ENCODE data around the gene ERICH6B.
"Not testable (repeated sequence)": the region's sequence is repeated elsewhere in the genome, so short reads cannot be mapped to it uniquely, and the experiment has no call there.

Gene ERICH6B

GRCh38 chr13:45635291-45635690 lies 19.8 kb upstream of the ERICH6B start:
- not testable (repeated sequence) for H3K4me3 ChIP-seq (ENCODE audit: low read depth, low read length, poor library complexity, severe bottlenecking); H3K36me3 ChIP-seq (ENCODE audit: insufficient read depth, low read length); H3K27ac ChIP-seq (ENCODE audit: low read depth, low read length, poor library complexity, severe bottlenecking)

DNA sequence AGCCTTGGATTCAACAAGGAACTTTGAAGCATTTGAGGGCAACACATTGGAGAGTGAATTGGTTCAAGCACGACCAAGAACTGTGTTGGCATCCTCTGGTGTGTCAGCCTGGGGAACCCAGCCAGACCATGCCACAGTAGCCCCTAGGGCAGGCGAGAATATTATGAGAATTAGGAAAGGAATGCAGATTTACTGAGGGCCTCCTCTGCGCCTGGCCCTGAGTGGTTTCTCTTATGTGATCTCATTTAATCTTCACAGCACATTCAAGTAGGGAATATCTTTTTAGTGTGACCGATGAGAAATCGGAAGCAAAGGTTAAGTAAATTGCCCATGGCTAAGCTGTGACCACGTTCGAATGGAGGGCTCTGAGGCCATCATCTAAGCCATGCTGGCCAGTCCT lies 15.3 kb upstream of the ERICH6B start:
- no peak overlapping the region for H3K27ac ChIP-seq (ENCODE audit: low read depth, low read length, poor library complexity, severe bottlenecking)
- H3K9ac ChIP-seq (ENCODE audit: low read length) = no peak overlapping the region
- no peaks in the 10 kb centered on the region for H3K9me2 ChIP-seq (ENCODE audit: low read depth, low read length)
- no peaks in the 10 kb centered on the region for H3K4me1 ChIP-seq (ENCODE audit: insufficient read depth, low read length, severe bottlenecking)
- H3K27me3 ChIP-seq (ENCODE audit: insufficient read depth, low read length) = no peaks in the 10 kb centered on the region
- H3K4me3 ChIP-seq (ENCODE audit: low read depth, low read length, poor library complexity, severe bottlenecking) = no peak overlapping the region
- no peak overlapping the region for H2AFZ ChIP-seq (ENCODE audit: low read length)
- no peaks in the 10 kb centered on the region for H3K9me3 ChIP-seq (ENCODE audit: low read length)
- no peaks in the 10 kb centered on the region for H3F3A ChIP-seq (ENCODE audit: insufficient read depth, low read length)
- H3K79me2 ChIP-seq (ENCODE audit: insufficient read depth, low read length) = no peaks in the 10 kb centered on the region
- H3K36me3 ChIP-seq (ENCODE audit: insufficient read depth, low read length) = no peaks in the 10 kb centered on the region
- no peak for TF ChIP-seq EZH2 (IDR thresholded peaks at IDR 0.05; ENCODE audit: borderline replicate concordance, low read length)
- TF ChIP-seq, protein P1, sequence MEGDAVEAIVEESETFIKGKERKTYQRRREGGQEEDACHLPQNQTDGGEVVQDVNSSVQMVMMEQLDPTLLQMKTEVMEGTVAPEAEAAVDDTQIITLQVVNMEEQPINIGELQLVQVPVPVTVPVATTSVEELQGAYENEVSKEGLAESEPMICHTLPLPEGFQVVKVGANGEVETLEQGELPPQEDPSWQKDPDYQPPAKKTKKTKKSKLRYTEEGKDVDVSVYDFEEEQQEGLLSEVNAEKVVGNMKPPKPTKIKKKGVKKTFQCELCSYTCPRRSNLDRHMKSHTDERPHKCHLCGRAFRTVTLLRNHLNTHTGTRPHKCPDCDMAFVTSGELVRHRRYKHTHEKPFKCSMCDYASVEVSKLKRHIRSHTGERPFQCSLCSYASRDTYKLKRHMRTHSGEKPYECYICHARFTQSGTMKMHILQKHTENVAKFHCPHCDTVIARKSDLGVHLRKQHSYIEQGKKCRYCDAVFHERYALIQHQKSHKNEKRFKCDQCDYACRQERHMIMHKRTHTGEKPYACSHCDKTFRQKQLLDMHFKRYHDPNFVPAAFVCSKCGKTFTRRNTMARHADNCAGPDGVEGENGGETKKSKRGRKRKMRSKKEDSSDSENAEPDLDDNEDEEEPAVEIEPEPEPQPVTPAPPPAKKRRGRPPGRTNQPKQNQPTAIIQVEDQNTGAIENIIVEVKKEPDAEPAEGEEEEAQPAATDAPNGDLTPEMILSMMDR (IDR thresholded peaks at IDR 0.05; ENCODE audit: low read length) = no peak
- H3K4me2 ChIP-seq (ENCODE audit: low read length) = no peak overlapping the region
- no peaks in the 10 kb centered on the region for H4K20me1 ChIP-seq (ENCODE audit: insufficient read depth, low read length)

More at GRCh38 chr13:45635291-45635690, 19.8 kb upstream of the ERICH6B start:
- not testable (repeated sequence) for H3K79me2 ChIP-seq (ENCODE audit: insufficient read depth, low read length); H4K20me1 ChIP-seq (ENCODE audit: insufficient read depth, low read length); H3K9ac ChIP-seq (ENCODE audit: low read length); H3K9me3 ChIP-seq (ENCODE audit: low read length); H2AFZ ChIP-seq (ENCODE audit: low read length); H3F3A ChIP-seq (ENCODE audit: insufficient read depth, low read length); H3K27me3 ChIP-seq (ENCODE audit: insufficient read depth, low read length); H3K4me2 ChIP-seq (ENCODE audit: low read length); H3K9me2 ChIP-seq (ENCODE audit: low read depth, low read length); H3K4me1 ChIP-seq (ENCODE audit: insufficient read depth, low read length, severe bottlenecking)

GRCh38 chr13:45629940-45630339 lies 14.4 kb upstream of the ERICH6B start:
- Histone ChIP-seq H3F3A (ENCODE audit: insufficient read depth, low read length) (no peaks in the 10 kb centered on the region), H3K4me2 (ENCODE audit: low read length) (no peak overlapping the region), H3K79me2 (ENCODE audit: insufficient read depth, low read length) (no peaks in the 10 kb centered on the region), H3K36me3 (ENCODE audit: insufficient read depth, low read length) (no peaks in the 10 kb centered on the region), H3K9me3 (ENCODE audit: low read length) (no peaks in the 10 kb centered on the region), H4K20me1 (ENCODE audit: insufficient read depth, low read length) (no peaks in the 10 kb centered on the region), H2AFZ (ENCODE audit: low read length) (no peak overlapping the region), H3K4me3 (ENCODE audit: low read depth, low read length, poor library complexity, severe bottlenecking) (no peak overlapping the region), H3K4me1 (ENCODE audit: insufficient read depth, low read length, severe bottlenecking) (no peaks in the 10 kb centered on the region), H3K27me3 (ENCODE audit: insufficient read depth, low read length) (no peaks in the 10 kb centered on the region), H3K9ac (ENCODE audit: low read length) (no peak overlapping the region), H3K27ac (ENCODE audit: low read depth, low read length, poor library complexity, severe bottlenecking) (no peak overlapping the region), H3K9me2 (ENCODE audit: low read depth, low read length) (no peaks in the 10 kb centered on the region)
- no peak for TF ChIP-seq EZH2 (IDR thresholded peaks at IDR 0.05; ENCODE audit: borderline replicate concordance, low read length)
- TF ChIP-seq, protein P1 (IDR thresholded peaks at IDR 0.05; ENCODE audit: low read length) = no peak

- H2AFZ ChIP-seq (ENCODE audit: low read length) = no peak overlapping the region
- TF ChIP-seq, protein P1 (IDR thresholded peaks at IDR 0.05; ENCODE audit: low read length) = no peak
- TF ChIP-seq EZH2 (IDR thresholded peaks at IDR 0.05; ENCODE audit: borderline replicate concordance, low read length) = no peak
- no peaks in the 10 kb centered on the region for H3K4me1 ChIP-seq (ENCODE audit: insufficient read depth, low read length, severe bottlenecking)
Observed at GRCh38 chr13:45628094-45628493, 12.6 kb upstream of the ERICH6B start.

More at GRCh38 chr13:45628094-45628493, 12.6 kb upstream of the ERICH6B start:
- Histone ChIP-seq H3F3A (ENCODE audit: insufficient read depth, low read length) (no peaks in the 10 kb centered on the region), H3K9me2 (ENCODE audit: low read depth, low read length) (no peaks in the 10 kb centered on the region), H3K4me3 (ENCODE audit: low read depth, low read length, poor library complexity, severe bottlenecking) (no peak overlapping the region), H4K20me1 (ENCODE audit: insufficient read depth, low read length) (no peaks in the 10 kb centered on the region), H3K27ac (ENCODE audit: low read depth, low read length, poor library complexity, severe bottlenecking) (no peak overlapping the region), H3K36me3 (ENCODE audit: insufficient read depth, low read length) (no peaks in the 10 kb centered on the region), H3K9me3 (ENCODE audit: low read length) (no peaks in the 10 kb centered on the region), H3K27me3 (ENCODE audit: insufficient read depth, low read length) (no peaks in the 10 kb centered on the region), H3K9ac (ENCODE audit: low read length) (no peak overlapping the region), H3K79me2 (ENCODE audit: insufficient read depth, low read length) (no peaks in the 10 kb centered on the region), H3K4me2 (ENCODE audit: low read length) (no peak overlapping the region)

Measured in OCI-LY1 (cell line).